Measurements from ENCODE around the gene FOXG1. TPM values are rescaled to one million over a fixed set of nuclear protein-coding genes. Genes with fewer than 3 reads are reported as not detected.

The FOXG1 gene
- total and polyA plus RNA-seq, 10 donors: 0.03 to 0.12 (median 0.04) TPM; not detected in 6

DNA sequence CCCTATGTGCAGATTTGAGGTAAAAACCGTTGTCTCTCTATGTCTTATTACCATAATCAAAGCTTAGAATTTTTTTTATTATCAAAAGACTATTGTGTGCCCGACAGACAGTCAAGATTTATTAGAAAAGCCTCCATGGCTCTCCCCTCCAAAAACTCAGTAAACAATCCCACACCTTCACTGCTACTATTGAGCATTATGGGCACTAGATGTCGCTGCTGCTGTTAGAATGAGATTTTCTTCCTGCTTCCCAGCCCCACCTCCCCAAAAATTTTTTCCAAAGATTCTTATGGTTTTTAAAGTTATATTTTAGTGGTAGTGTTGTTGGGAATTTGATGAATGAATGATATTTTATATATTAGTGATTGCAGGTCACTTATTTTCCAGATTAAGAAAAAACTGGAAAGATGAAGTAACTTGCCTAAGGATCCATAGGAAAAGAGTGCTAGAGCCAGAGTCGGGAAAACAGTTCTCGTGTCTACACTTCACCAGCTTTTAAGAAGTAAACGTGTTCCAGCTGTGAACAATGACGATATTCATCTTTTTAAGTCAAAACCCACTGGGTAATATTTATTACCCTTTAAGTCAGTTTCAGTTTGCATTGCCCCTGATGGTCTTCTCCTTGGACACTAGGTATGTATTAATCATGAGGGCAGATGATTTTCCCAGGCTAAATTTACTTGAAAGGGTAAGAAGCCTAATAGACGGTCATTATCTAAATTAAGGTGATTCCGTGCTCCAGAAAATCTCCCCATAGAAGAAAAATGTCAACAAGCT, 12.2 kb upstream of the FOXG1 start:
- Histone ChIP-seq H3K4me1 (peaks cover 0 to 11% (median 4%) of the 10 kb centered on the region in 6 donors), H3K4me3 (no peak overlapping the region), H3K36me3 (no peaks in the 10 kb centered on the region), H3K9me3 (no peaks in the 10 kb centered on the region), H3K27me3 (replicated peaks in 1 of 7) (peaks cover 8 to 93% (median 57%) of the 10 kb centered on the region in 7 donors), H3K27ac (no peak overlapping the region)
- no peak for DNase-seq
- TF ChIP-seq POLR2A (IDR thresholded peaks at IDR 0.05): no peak
- TF ChIP-seq, protein P1, sequence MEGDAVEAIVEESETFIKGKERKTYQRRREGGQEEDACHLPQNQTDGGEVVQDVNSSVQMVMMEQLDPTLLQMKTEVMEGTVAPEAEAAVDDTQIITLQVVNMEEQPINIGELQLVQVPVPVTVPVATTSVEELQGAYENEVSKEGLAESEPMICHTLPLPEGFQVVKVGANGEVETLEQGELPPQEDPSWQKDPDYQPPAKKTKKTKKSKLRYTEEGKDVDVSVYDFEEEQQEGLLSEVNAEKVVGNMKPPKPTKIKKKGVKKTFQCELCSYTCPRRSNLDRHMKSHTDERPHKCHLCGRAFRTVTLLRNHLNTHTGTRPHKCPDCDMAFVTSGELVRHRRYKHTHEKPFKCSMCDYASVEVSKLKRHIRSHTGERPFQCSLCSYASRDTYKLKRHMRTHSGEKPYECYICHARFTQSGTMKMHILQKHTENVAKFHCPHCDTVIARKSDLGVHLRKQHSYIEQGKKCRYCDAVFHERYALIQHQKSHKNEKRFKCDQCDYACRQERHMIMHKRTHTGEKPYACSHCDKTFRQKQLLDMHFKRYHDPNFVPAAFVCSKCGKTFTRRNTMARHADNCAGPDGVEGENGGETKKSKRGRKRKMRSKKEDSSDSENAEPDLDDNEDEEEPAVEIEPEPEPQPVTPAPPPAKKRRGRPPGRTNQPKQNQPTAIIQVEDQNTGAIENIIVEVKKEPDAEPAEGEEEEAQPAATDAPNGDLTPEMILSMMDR (IDR thresholded peaks at IDR 0.05 in 8 of 11, conservative IDR thresholded peaks at IDR 0.05 in 3 of 11): peak in 7 of 11 experiments; percentile 32 to 61 (median 53)
- intact Hi-C loops (cut with DNase I; ENCODE audit: low total_unique reads): loop anchor here (5.0 kb wide), 1 partner anchor 783 kb away; no protein-coding TSS in a partner anchor
- 7 to 11% (median 10%) methylated on average over 9 of the region's 9 CpGs for WGBS, 5 donors

DNA sequence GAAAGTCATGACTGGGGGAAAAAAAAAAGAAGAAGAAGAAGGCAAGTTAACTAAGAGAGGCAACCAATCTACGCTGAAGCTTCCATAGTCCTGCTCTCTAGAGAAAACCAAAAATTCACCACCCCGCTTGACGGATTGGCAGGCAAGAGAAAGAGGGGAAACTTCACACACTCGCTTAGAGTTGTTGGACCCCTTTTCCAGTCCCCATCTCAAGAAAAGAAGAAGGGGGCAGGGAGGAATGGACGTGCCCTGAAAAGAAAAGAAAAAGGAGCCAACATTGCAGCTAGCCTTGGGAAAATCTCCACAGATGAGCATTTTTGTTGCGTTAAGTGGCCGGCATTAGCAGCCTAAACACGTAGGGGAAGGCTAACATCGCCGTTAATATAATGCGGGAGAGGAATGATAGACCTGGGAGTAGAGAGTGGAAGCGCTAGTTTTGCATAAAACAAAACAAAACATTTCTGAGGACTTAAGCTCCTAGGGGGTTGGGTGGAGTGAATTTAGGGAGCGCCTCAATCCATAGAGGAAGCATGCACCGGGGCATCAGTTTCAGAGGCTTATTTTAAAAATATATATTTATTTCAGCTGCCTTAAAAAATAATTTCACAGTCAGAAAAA, 11.3 kb upstream of the FOXG1 start:
- no peak overlapping the region for H3K4me3 ChIP-seq
- no peak for DNase-seq
- no peak for TF ChIP-seq POLR2AphosphoS5 (IDR thresholded peaks at IDR 0.05)
- no peak for TF ChIP-seq POLR2A (IDR thresholded peaks at IDR 0.05)
- TF ChIP-seq, protein P1 (IDR thresholded peaks at IDR 0.05 in 8 of 11, conservative IDR thresholded peaks at IDR 0.05 in 3 of 11): no peak
- peaks cover 0 to 4% (median 0%) of the 10 kb centered on the region in 8 donors for H3K9me3 ChIP-seq
- intact Hi-C loops (cut with DNase I; ENCODE audit: low total_unique reads): no loop called here
- H3K4me1 ChIP-seq: peaks cover 0 to 14% (median 6%) of the 10 kb centered on the region in 6 donors
- H3K27me3 ChIP-seq (replicated peaks in 1 of 7): peaks cover 13 to 96% (median 66%) of the 10 kb centered on the region in 7 donors
- H3K27ac ChIP-seq: no peak overlapping the region
- no peaks in the 10 kb centered on the region for H3K36me3 ChIP-seq
- WGBS, 5 donors: 7 to 10% (median 8%) methylated on average over 14 of the region's 14 CpGs

DNA sequence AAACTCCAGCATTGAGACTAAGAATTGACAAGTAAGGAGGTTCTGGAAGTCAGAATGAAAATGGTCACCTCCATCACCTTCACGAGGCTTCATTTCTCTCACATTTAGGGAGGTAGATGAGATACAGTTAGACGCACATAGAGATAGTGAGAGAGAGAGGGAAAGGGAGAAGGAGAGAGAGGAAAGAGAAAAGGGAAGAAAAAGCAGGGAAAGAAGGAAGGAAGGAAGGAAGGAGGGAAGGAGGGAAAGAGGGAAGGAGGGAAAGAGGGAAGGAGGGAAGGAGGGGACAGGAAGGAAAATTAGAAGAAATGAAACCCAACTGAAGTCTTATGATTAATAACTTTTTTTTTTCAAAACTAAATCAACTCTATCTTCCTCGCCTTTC, 10.7 kb upstream of the FOXG1 start:
- intact Hi-C loops (cut with DNase I; ENCODE audit: low total_unique reads): no loop called here
- H3K4me1 ChIP-seq: peaks cover 0 to 14% (median 6%) of the 10 kb centered on the region in 6 donors
- H3K9me3 ChIP-seq: peaks cover 0 to 4% (median 0%) of the 10 kb centered on the region in 8 donors
- DNase-seq: no peak
- no peak for TF ChIP-seq POLR2AphosphoS5 (IDR thresholded peaks at IDR 0.05)
- TF ChIP-seq, protein P1 (IDR thresholded peaks at IDR 0.05 in 8 of 11, conservative IDR thresholded peaks at IDR 0.05 in 3 of 11): no peak
- TF ChIP-seq POLR2A (IDR thresholded peaks at IDR 0.05): no peak
- 2 to 10% (median 9%) methylated on average over 3 of the region's 3 CpGs for WGBS, 5 donors
- H3K27ac ChIP-seq: no peak overlapping the region
- H3K4me3 ChIP-seq: no peak overlapping the region
- peaks cover 13 to 96% (median 69%) of the 10 kb centered on the region in 7 donors for H3K27me3 ChIP-seq (replicated peaks in 1 of 7)
- no peaks in the 10 kb centered on the region for H3K36me3 ChIP-seq
